K562 (cell line): ENCODE results near the gene NMT1. TPM values are rescaled to one million over a fixed set of nuclear protein-coding genes. Genes with fewer than 3 reads are reported as not detected.

Experiments used
- ATAC-seq: fragments of 200-7000 bp; cut with Tn5 transposase; 3 replicates; pipeline ENCODE4 v1.9.1; 2020; ENCODE audit warnings: moderate library complexity
- BruUV-seq: library from RNA; stranded (reverse); fragments of 400-500 nt; replicated peaks from 2 replicates; lab custom pipeline; 2021; lab: Mats Ljungman, UMichigan
- CTCF ChIA-PET: fragments of 300-600 bp; formaldehyde crosslinking; extraction: SDS; loops from one replicate; lab custom pipeline; 2021; ENCODE audit warnings: low intra/inter-chr PET ratio; lab: Yijun Ruan, JAX
- POLR2A ChIA-PET: fragments of 300-600, 350-650 bp; sonication (Branson Sonifier 250); formaldehyde crosslinking; extraction: SDS; loops from one replicate; lab custom pipeline; 2021; ENCODE audit warnings: antibody characterized with exemption, inconsistent platforms; lab: Yijun Ruan, JAX
- DNase-seq, 4 experiments: peaks; one replicate each; pipeline versions ENCODE4 v3.0.0 to v3.0.0-alpha.2; 2011 to 2018; ENCODE audit warnings: low spot score in 3 of 4, mixed read lengths in 3 of 4; ENCODE audit errors: extremely low read depth in 1 of 4
- FAIRE-seq: peaks from 2 replicates; lab custom pipeline; 2011; peaks lifted over from hg19 to GRCh38; lab: Jason Lieb, UNC
- H2AFZ ChIP-seq: 2 replicates; pipeline ENCODE4 v1.6.0; 2011; ENCODE audit warnings: low read depth, low read length, control low read depth, inconsistent platforms
- H3K27ac ChIP-seq: fragments of 200-600 bp; 3 replicates; pipeline ENCODE4 v1.8.0; 2011; ENCODE audit warnings: low read depth, mild to moderate bottlenecking, control low read depth, inconsistent platforms, low read length, moderate library complexity, mixed read lengths; ENCODE audit errors: extremely low read depth
- H3K27me3 ChIP-seq, 2 experiments: fragments of 300-600 bp in 1 of 2; 2 replicates in 1 of 2; 3 replicates in 1 of 2; pipeline versions ENCODE4 v1.6.0 to v1.8.0; 2011; ENCODE audit warnings: inconsistent platforms in 2 of 2, low read length in 2 of 2, mild to moderate bottlenecking in 1 of 2, mixed read lengths in 1 of 2, moderate library complexity in 1 of 2; ENCODE audit not compliant: control insufficient read depth in 2 of 2, insufficient read depth in 2 of 2
- H3K36me3 ChIP-seq: fragments of 300-600 bp; 3 replicates; pipeline ENCODE4 v1.8.0; 2011; ENCODE audit warnings: mild to moderate bottlenecking, low read length, inconsistent platforms; ENCODE audit not compliant: control insufficient read depth, insufficient read depth
- H3K4me1 ChIP-seq, 2 experiments: fragments of 200-600 bp in 1 of 2; replicated peaks in 1 of 2; 2 replicates in 1 of 2; 3 replicates in 1 of 2; pipeline versions ENCODE4 v1.5.1 to v1.8.0; 2011; ENCODE audit warnings: inconsistent platforms in 2 of 2, low read length in 2 of 2, mild to moderate bottlenecking in 1 of 2, mixed read lengths in 1 of 2, moderate library complexity in 1 of 2; ENCODE audit not compliant: control insufficient read depth in 2 of 2, insufficient read depth in 2 of 2
- H3K4me2 ChIP-seq: 2 replicates; pipeline ENCODE4 v1.6.1; 2011; ENCODE audit warnings: low read length, control low read depth, inconsistent platforms, mixed read lengths; ENCODE audit not compliant: insufficient read depth
- H3K4me3 ChIP-seq: fragments of 200-600 bp; sonication (generic), shearing (Covaris generic); 2 replicates; pipeline ENCODE4 v1.5.1; 2016; ENCODE audit warnings: control low read depth, inconsistent platforms
- H3K79me2 ChIP-seq: fragments of 200-600 bp; 3 replicates; pipeline ENCODE4 v1.8.0; 2011; ENCODE audit warnings: low read length, inconsistent platforms; ENCODE audit not compliant: control insufficient read depth, insufficient read depth
- H3K9ac ChIP-seq, 2 experiments: 2 replicates each; pipeline versions ENCODE4 v1.6.0 to v1.6.1; 2011; ENCODE audit warnings: low read depth in 2 of 2, low read length in 2 of 2, control low read depth in 1 of 2, inconsistent platforms in 1 of 2, mild to moderate bottlenecking in 1 of 2, mixed read lengths in 1 of 2; ENCODE audit not compliant: insufficient read depth in 1 of 2
- H3K9me1 ChIP-seq: one replicate; pipeline ENCODE4 v1.6.0; 2011; ENCODE audit warnings: inconsistent platforms, mild to moderate bottlenecking, low read length, moderate library complexity; ENCODE audit not compliant: control insufficient read depth, insufficient read depth
- H3K9me3 ChIP-seq: replicated peaks from 2 replicates; pipeline ENCODE4 v1.5.1; 2011; ENCODE audit warnings: low read depth, low read length, inconsistent platforms; ENCODE audit not compliant: control insufficient read depth, insufficient read depth
- H4K20me1 ChIP-seq: replicated peaks from 2 replicates; pipeline ENCODE4 v1.6.1; 2011; ENCODE audit warnings: low read length, inconsistent platforms, mixed read lengths; ENCODE audit not compliant: control insufficient read depth, insufficient read depth
- CHCHD3 ChIP-seq: fragments of 250-450 bp; sonication (Bioruptor Pico); IDR thresholded peaks from 2 replicates; pipeline ENCODE4 v2.1.2; 2022; ENCODE audit warnings: mild to moderate bottlenecking
- GTF2F1 ChIP-seq: IDR thresholded peaks from 2 replicates; pipeline ENCODE4 v1.6.1; 2011; ENCODE audit warnings: low read depth, low read length, improper control_type of control experiment
- MECOM ChIP-seq: fragments of 250-450 bp; sonication (Bioruptor Pico); IDR thresholded peaks from 2 replicates; pipeline ENCODE4 v1.8.0; 2022; ENCODE audit warnings: inconsistent platforms
- MYBL2 ChIP-seq, 2 experiments: fragments of 450-650 bp in 1 of 2; sonication (generic) in 1 of 2; formaldehyde crosslinking in 1 of 2; IDR thresholded peaks; 2 replicates each; pipeline versions ENCODE4 v1.6.1 to v1.8.1; 2017 to 2022; ENCODE audit warnings: borderline replicate concordance in 1 of 2, inconsistent platforms in 1 of 2, low read depth in 1 of 2, mild to moderate bottlenecking in 1 of 2, missing genetic modification reagents in 1 of 2, moderate library complexity in 1 of 2
- NFIC ChIP-seq: fragments of 450-650 bp; IDR thresholded peaks from 2 replicates; pipeline ENCODE4 v1.6.1; 2017; ENCODE audit warnings: mild to moderate bottlenecking, inconsistent platforms
- NFYB ChIP-seq: IDR thresholded peaks from 2 replicates; pipeline ENCODE4 v1.6.1; 2011; ENCODE audit warnings: mild to moderate bottlenecking, moderate library complexity; ENCODE audit not compliant: insufficient read length; ENCODE audit errors: extremely low read depth
- RAD21 ChIP-seq, 2 experiments: fragments of 250-450 bp in 1 of 2; fragments of 450-650 bp in 1 of 2; sonication (Bioruptor Pico) in 1 of 2; formaldehyde crosslinking in 1 of 2; IDR thresholded peaks in 1 of 2; conservative IDR thresholded peaks in 1 of 2; 2 replicates each; pipeline versions ENCODE4 v1.4.0 to v1.8.0; 2020 to 2022; ENCODE audit warnings: mild to moderate bottlenecking in 2 of 2, moderate library complexity in 1 of 2
- TARDBP ChIP-seq: fragments of 450-650 bp; IDR thresholded peaks from 2 replicates; pipeline ENCODE4 v1.6.1; 2016
- ZNF140 ChIP-seq: fragments of 250-450 bp; sonication (Bioruptor Pico); IDR thresholded peaks from 2 replicates; pipeline ENCODE4 v1.8.0; 2021; ENCODE audit warnings: moderate library complexity, mild to moderate bottlenecking, inconsistent platforms
- WGBS: fragments of 100-300 bp; shearing (Covaris generic); methylation state at CpG from one replicate; pipeline ENCODE4 v1.1.6; 2016; ENCODE audit warnings: low coverage, mixed read lengths; ENCODE audit not compliant: insufficient coverage; ENCODE audit errors: missing lambda C conversion rate; 5-methylcytosine and 5-hydroxymethylcytosine counted together
- in situ Hi-C: fragments of 300-500 bp; cut with MboI; formaldehyde crosslinking; loops from 4 replicates; pipeline ENCODE4 v1.15.0; 2018; ENCODE audit warnings: inconsistent platforms, mixed read lengths
- intact Hi-C: fragments of 100-400 bp; cut with micrococcal nuclease; formaldehyde crosslinking; loops from 2 replicates; pipeline ENCODE4 v1.14.2; 2022
- polyA plus RNA-seq, 8 experiments: library from polyadenylated mRNA; depleted of rRNA in 4 of 8; stranded (reverse) in 5 of 8; unstranded in 3 of 8; fragments of >200 nt; fragmentation: Nextera tagmentation in 2 of 8; fragmentation: Illumina TruSeq in 1 of 8; extraction: Ambion mirVana in 2 of 8; extraction: Trizol in 1 of 8; gene quantifications; 2 replicates each; pipeline versions ENCODE4 v1.2.1 to v1.2.3, GENCODE V29; 2011 to 2014; ENCODE audit warnings: inconsistent platforms in 1 of 8, missing spikeins in 1 of 8
- total RNA-seq, 7 experiments: library from RNA; depleted of rRNA in 6 of 7; stranded (reverse); fragments of >200 nt in 6 of 7; fragmentation: Illumina TruSeq in 2 of 7; extraction: Trizol in 2 of 7; gene quantifications; 2 replicates each; pipeline versions ENCODE4 v1.2.1 to v1.2.3, GENCODE V29; 2011 to 2021; ENCODE audit warnings: low replicate concordance in 1 of 7
- TF ChIP-seq, protein P1 (sequence below): fragments of 250-450 bp; sonication (Bioruptor Pico); IDR thresholded peaks from 2 replicates; pipeline ENCODE4 v1.8.0; 2022; ENCODE audit warnings: inconsistent platforms, mild to moderate bottlenecking, moderate library complexity, borderline replicate concordance
- TF ChIP-seq, protein P2 (sequence below): sonication (generic); formaldehyde crosslinking; IDR thresholded peaks from 2 replicates; pipeline ENCODE4 v1.8.0; 2022; ENCODE audit warnings: mild to moderate bottlenecking, missing genetic modification reagents, borderline replicate concordance
- TF ChIP-seq, protein P3 (sequence below): sonication (generic); formaldehyde crosslinking; IDR thresholded peaks from 2 replicates; pipeline ENCODE4 v1.8.1; 2023; ENCODE audit warnings: mild to moderate bottlenecking, missing genetic modification reagents
- TF ChIP-seq, protein P4 (sequence below): sonication (generic); formaldehyde crosslinking; IDR thresholded peaks from 2 replicates; pipeline ENCODE4 v1.8.0; 2022; ENCODE audit warnings: missing genetic modification reagents, mild to moderate bottlenecking, moderate library complexity, borderline replicate concordance

The NMT1 gene
- total and polyA plus RNA-seq, 9 of the 15 experiments (the other 6 are each of a cell fraction or from before 2014, with no cell fraction given), result 86.7 to 569 (median 213) TPM

DNA sequence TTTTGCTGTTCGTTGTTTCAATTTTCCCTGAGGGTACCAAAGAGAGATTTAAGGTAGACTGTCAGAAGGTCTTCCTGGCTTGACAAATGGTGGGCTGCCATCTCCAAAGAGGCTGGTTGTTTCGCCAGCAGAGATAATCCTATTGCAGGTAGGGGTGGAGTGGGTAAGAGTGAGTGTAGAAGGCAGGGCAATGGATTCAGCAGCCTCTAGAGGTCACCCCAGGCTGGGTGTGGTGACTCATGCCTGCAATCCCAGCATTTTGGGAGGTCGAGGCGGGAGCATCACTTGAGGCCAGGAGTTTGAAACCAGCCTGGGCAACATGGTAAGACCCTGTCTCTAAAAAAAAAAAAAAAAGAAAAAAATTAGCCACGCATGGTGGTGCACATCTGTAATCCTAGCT is 44.3 kb upstream of the NMT1 start (continued):
- TF ChIP-seq, protein P1, sequence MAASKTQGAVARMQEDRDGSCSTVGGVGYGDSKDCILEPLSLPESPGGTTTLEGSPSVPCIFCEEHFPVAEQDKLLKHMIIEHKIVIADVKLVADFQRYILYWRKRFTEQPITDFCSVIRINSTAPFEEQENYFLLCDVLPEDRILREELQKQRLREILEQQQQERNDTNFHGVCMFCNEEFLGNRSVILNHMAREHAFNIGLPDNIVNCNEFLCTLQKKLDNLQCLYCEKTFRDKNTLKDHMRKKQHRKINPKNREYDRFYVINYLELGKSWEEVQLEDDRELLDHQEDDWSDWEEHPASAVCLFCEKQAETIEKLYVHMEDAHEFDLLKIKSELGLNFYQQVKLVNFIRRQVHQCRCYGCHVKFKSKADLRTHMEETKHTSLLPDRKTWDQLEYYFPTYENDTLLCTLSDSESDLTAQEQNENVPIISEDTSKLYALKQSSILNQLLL (CRISPR knock-in tag), result no peak
- no peak for TF ChIP-seq NFIC
- peak in 1 of 2 experiments; percentile 46; a peak in 2 of 4 replicates for TF ChIP-seq RAD21 (CRISPR knock-in tag; conservative IDR thresholded peaks at IDR 0.05 in 1 of 2, IDR thresholded peaks at IDR 0.05 in 1 of 2)
- TF ChIP-seq, all 486 proteins: peak for 13

DNA sequence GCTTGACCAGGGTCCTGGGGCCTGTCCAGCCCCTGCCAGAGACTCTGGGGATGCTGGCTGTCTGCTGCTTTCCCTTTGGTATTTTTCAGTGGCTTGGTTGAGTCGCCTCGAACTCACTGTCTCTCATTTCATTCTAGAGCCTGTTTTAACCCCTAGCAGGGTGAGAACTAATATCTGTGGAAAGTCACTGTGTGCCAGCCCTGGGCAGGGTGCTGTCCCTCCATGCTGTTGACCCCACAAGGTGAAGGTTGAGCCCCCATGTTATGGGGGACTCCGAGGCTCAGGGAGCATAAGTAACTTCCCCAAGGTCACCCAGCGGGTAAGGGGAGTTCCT is 42.6 kb upstream of the NMT1 start:
- no peak for FAIRE-seq
- Histone ChIP-seq H3K9me1 (no peaks in the 10 kb centered on the region), H3K4me3 (peak overlapping the region; percentile 45), H3K9me3 (no peaks in the 10 kb centered on the region), H3K4me1 (peaks cover 24 to 36% of the 10 kb centered on the region in 2 experiments; a peak in 4 of 5 replicates), H3K4me2 (peak overlapping the region; percentile 86), H4K20me1 (0 out of 2 replicates have a peak, but pooled peaks cover 6% of the 10 kb centered on the region), H3K79me2 (no peaks in the 10 kb centered on the region), H3K27me3 (no peaks in the 10 kb centered on the region), H3K36me3 (no peaks in the 10 kb centered on the region; the same call in 2 of the 3 replicates), H3K9ac (peak overlapping the region; percentile 73 to 89), H3K27ac (peak overlapping the region; percentile 61), H2AFZ (peak overlapping the region; percentile 95)
- in situ Hi-C loops (loop anchor here (5.0 to 10.0 kb wide), 2 partner anchors 101 to 244 kb away; partner anchors contain the start of gene GFAP), intact Hi-C loops (loop anchor here (2.0 to 10.0 kb wide), 4 partner anchors 79 to 244 kb away; no protein-coding TSS in a partner anchor)
- DNase-seq, result no peak
- ATAC-seq, result no peak
- 35% methylated on average over 4 of the region's 4 CpGs for WGBS
- BruUV-seq, result TSS peak; percentile 34
- CTCF ChIA-PET, result no interaction called here
- POLR2A ChIA-PET, result interaction anchor here (0.7 kb wide), 1 partner anchor 900 kb away, joined by 3 read pairs; no protein-coding TSS in a partner anchor
- TF ChIP-seq CHCHD3 (CRISPR knock-in tag) (no peak), NFYB (no peak), GTF2F1 (no peak), MYBL2 (IDR thresholded peaks at IDR 0.05; ENCODE audit: low read depth) (no peak), MYBL2 (CRISPR knock-in tag; IDR thresholded peaks at IDR 0.05; ENCODE audit: borderline replicate concordance) (no peak), TARDBP (no peak), ZNF140 (CRISPR knock-in tag) (no peak), MECOM (CRISPR knock-in tag) (no peak)
- TF ChIP-seq, protein P2, sequence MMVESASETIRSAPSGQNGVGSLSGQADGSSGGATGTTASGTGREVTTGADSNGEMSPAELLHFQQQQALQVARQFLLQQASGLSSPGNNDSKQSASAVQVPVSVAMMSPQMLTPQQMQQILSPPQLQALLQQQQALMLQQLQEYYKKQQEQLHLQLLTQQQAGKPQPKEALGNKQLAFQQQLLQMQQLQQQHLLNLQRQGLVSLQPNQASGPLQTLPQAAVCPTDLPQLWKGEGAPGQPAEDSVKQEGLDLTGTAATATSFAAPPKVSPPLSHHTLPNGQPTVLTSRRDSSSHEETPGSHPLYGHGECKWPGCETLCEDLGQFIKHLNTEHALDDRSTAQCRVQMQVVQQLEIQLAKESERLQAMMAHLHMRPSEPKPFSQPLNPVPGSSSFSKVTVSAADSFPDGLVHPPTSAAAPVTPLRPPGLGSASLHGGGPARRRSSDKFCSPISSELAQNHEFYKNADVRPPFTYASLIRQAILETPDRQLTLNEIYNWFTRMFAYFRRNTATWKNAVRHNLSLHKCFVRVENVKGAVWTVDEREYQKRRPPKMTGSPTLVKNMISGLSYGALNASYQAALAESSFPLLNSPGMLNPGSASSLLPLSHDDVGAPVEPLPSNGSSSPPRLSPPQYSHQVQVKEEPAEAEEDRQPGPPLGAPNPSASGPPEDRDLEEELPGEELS (CRISPR knock-in tag), result no peak
- TF ChIP-seq, protein P3, sequence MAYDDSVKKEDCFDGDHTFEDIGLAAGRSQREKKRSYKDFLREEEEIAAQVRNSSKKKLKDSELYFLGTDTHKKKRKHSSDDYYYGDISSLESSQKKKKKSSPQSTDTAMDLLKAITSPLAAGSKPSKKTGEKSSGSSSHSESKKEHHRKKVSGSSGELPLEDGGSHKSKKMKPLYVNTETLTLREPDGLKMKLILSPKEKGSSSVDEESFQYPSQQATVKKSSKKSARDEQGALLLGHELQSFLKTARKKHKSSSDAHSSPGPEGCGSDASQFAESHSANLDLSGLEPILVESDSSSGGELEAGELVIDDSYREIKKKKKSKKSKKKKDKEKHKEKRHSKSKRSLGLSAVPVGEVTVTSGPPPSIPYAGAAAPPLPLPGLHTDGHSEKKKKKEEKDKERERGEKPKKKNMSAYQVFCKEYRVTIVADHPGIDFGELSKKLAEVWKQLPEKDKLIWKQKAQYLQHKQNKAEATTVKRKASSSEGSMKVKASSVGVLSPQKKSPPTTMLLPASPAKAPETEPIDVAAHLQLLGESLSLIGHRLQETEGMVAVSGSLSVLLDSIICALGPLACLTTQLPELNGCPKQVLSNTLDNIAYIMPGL (CRISPR knock-in tag), result no peak
- TF ChIP-seq, protein P4, sequence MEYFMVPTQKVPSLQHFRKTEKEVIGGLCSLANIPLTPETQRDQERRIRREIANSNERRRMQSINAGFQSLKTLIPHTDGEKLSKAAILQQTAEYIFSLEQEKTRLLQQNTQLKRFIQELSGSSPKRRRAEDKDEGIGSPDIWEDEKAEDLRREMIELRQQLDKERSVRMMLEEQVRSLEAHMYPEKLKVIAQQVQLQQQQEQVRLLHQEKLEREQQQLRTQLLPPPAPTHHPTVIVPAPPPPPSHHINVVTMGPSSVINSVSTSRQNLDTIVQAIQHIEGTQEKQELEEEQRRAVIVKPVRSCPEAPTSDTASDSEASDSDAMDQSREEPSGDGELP (CRISPR knock-in tag), result 0 out of 2 replicates have a peak, but pooled peaks have one; percentile 11
